K562 (cell line): Measurements from ENCODE around the gene TWIST1. TPM values are rescaled to one million over a fixed set of nuclear protein-coding genes. Genes with fewer than 3 reads are reported as not detected.

Source experiments
- ATAC-seq: fragments of 200-7000 bp; cut with Tn5 transposase; 3 replicates; pipeline ENCODE4 v1.9.1; 2020; ENCODE audit warnings: moderate library complexity
- BruUV-seq: library from RNA; stranded (reverse); fragments of 400-500 nt; replicated peaks from 2 replicates; lab custom pipeline; 2021; lab: Mats Ljungman, UMichigan
- CTCF ChIA-PET: fragments of 300-600 bp; formaldehyde crosslinking; extraction: SDS; loops from one replicate; lab custom pipeline; 2021; ENCODE audit warnings: low intra/inter-chr PET ratio; lab: Yijun Ruan, JAX
- POLR2A ChIA-PET: fragments of 300-600, 350-650 bp; sonication (Branson Sonifier 250); formaldehyde crosslinking; extraction: SDS; loops from one replicate; lab custom pipeline; 2021; ENCODE audit warnings: antibody characterized with exemption, inconsistent platforms; lab: Yijun Ruan, JAX
- DNase-seq, 4 experiments: peaks; one replicate each; pipeline versions ENCODE4 v3.0.0 to v3.0.0-alpha.2; 2011 to 2018; ENCODE audit warnings: low spot score in 3 of 4, mixed read lengths in 3 of 4; ENCODE audit errors: extremely low read depth in 1 of 4
- FAIRE-seq: peaks from 2 replicates; lab custom pipeline; 2011; peaks lifted over from hg19 to GRCh38; lab: Jason Lieb, UNC
- H2AFZ ChIP-seq: 2 replicates; pipeline ENCODE4 v1.6.0; 2011; ENCODE audit warnings: low read depth, low read length, control low read depth, inconsistent platforms
- H3K27ac ChIP-seq: fragments of 200-600 bp; 3 replicates; pipeline ENCODE4 v1.8.0; 2011; ENCODE audit warnings: low read depth, mild to moderate bottlenecking, control low read depth, inconsistent platforms, low read length, moderate library complexity, mixed read lengths; ENCODE audit errors: extremely low read depth
- H3K27me3 ChIP-seq, 2 experiments: fragments of 300-600 bp in 1 of 2; 2 replicates in 1 of 2; 3 replicates in 1 of 2; pipeline versions ENCODE4 v1.6.0 to v1.8.0; 2011; ENCODE audit warnings: inconsistent platforms in 2 of 2, low read length in 2 of 2, mild to moderate bottlenecking in 1 of 2, mixed read lengths in 1 of 2, moderate library complexity in 1 of 2; ENCODE audit not compliant: control insufficient read depth in 2 of 2, insufficient read depth in 2 of 2
- H3K36me3 ChIP-seq: fragments of 300-600 bp; 3 replicates; pipeline ENCODE4 v1.8.0; 2011; ENCODE audit warnings: mild to moderate bottlenecking, low read length, inconsistent platforms; ENCODE audit not compliant: control insufficient read depth, insufficient read depth
- H3K4me1 ChIP-seq, 2 experiments: fragments of 200-600 bp in 1 of 2; replicated peaks in 1 of 2; 2 replicates in 1 of 2; 3 replicates in 1 of 2; pipeline versions ENCODE4 v1.5.1 to v1.8.0; 2011; ENCODE audit warnings: inconsistent platforms in 2 of 2, low read length in 2 of 2, mild to moderate bottlenecking in 1 of 2, mixed read lengths in 1 of 2, moderate library complexity in 1 of 2; ENCODE audit not compliant: control insufficient read depth in 2 of 2, insufficient read depth in 2 of 2
- H3K4me2 ChIP-seq: 2 replicates; pipeline ENCODE4 v1.6.1; 2011; ENCODE audit warnings: low read length, control low read depth, inconsistent platforms, mixed read lengths; ENCODE audit not compliant: insufficient read depth
- H3K4me3 ChIP-seq: fragments of 200-600 bp; sonication (generic), shearing (Covaris generic); 2 replicates; pipeline ENCODE4 v1.5.1; 2016; ENCODE audit warnings: control low read depth, inconsistent platforms
- H3K79me2 ChIP-seq: fragments of 200-600 bp; 3 replicates; pipeline ENCODE4 v1.8.0; 2011; ENCODE audit warnings: low read length, inconsistent platforms; ENCODE audit not compliant: control insufficient read depth, insufficient read depth
- H3K9ac ChIP-seq, 2 experiments: 2 replicates each; pipeline versions ENCODE4 v1.6.0 to v1.6.1; 2011; ENCODE audit warnings: low read depth in 2 of 2, low read length in 2 of 2, control low read depth in 1 of 2, inconsistent platforms in 1 of 2, mild to moderate bottlenecking in 1 of 2, mixed read lengths in 1 of 2; ENCODE audit not compliant: insufficient read depth in 1 of 2
- H3K9me1 ChIP-seq: one replicate; pipeline ENCODE4 v1.6.0; 2011; ENCODE audit warnings: inconsistent platforms, mild to moderate bottlenecking, low read length, moderate library complexity; ENCODE audit not compliant: control insufficient read depth, insufficient read depth
- H3K9me3 ChIP-seq: replicated peaks from 2 replicates; pipeline ENCODE4 v1.5.1; 2011; ENCODE audit warnings: low read depth, low read length, inconsistent platforms; ENCODE audit not compliant: control insufficient read depth, insufficient read depth
- H4K20me1 ChIP-seq: replicated peaks from 2 replicates; pipeline ENCODE4 v1.6.1; 2011; ENCODE audit warnings: low read length, inconsistent platforms, mixed read lengths; ENCODE audit not compliant: control insufficient read depth, insufficient read depth
- LCOR ChIP-seq: sonication (generic); formaldehyde crosslinking; IDR thresholded peaks from 2 replicates; pipeline ENCODE4 v1.8.0; 2022; ENCODE audit warnings: mild to moderate bottlenecking, missing genetic modification reagents
- SRF ChIP-seq, 2 experiments: fragments of 250-450, 450-650 bp in 1 of 2; sonication (Bioruptor Pico) in 1 of 2; sonication (generic) in 1 of 2; formaldehyde crosslinking; IDR thresholded peaks; 2 replicates each; pipeline versions ENCODE4 v1.5.0 to v1.5.1; 2020 to 2022; ENCODE audit warnings: mild to moderate bottlenecking in 1 of 2, missing genetic modification reagents in 1 of 2
- TCF7 ChIP-seq: sonication (generic); IDR thresholded peaks from 2 replicates; pipeline ENCODE4 v1.6.1; 2016; ENCODE audit warnings: antibody characterized with exemption, borderline replicate concordance
- WHSC1 ChIP-seq: IDR thresholded peaks from one replicate; pipeline ENCODE4 v1.6.1; 2012; ENCODE audit warnings: low read length, control low read depth, inconsistent platforms
- ZNF695 ChIP-seq: fragments of 450-650 bp; formaldehyde crosslinking; IDR thresholded peaks from 2 replicates; pipeline ENCODE4 v1.4.0; 2020; ENCODE audit warnings: mild to moderate bottlenecking, moderate library complexity
- ZSCAN32 ChIP-seq: fragments of 450-650 bp; formaldehyde crosslinking; IDR thresholded peaks from 2 replicates; pipeline ENCODE4 v1.4.0; 2020; ENCODE audit warnings: mild to moderate bottlenecking, moderate library complexity
- WGBS: fragments of 100-300 bp; shearing (Covaris generic); methylation state at CpG from one replicate; pipeline ENCODE4 v1.1.6; 2016; ENCODE audit warnings: low coverage, mixed read lengths; ENCODE audit not compliant: insufficient coverage; ENCODE audit errors: missing lambda C conversion rate; 5-methylcytosine and 5-hydroxymethylcytosine counted together
- in situ Hi-C: fragments of 300-500 bp; cut with MboI; formaldehyde crosslinking; loops from 4 replicates; pipeline ENCODE4 v1.15.0; 2018; ENCODE audit warnings: inconsistent platforms, mixed read lengths
- intact Hi-C: fragments of 100-400 bp; cut with micrococcal nuclease; formaldehyde crosslinking; loops from 2 replicates; pipeline ENCODE4 v1.14.2; 2022
- polyA plus RNA-seq, 8 experiments: library from polyadenylated mRNA; depleted of rRNA in 4 of 8; stranded (reverse) in 5 of 8; unstranded in 3 of 8; fragments of >200 nt; fragmentation: Nextera tagmentation in 2 of 8; fragmentation: Illumina TruSeq in 1 of 8; extraction: Ambion mirVana in 2 of 8; extraction: Trizol in 1 of 8; gene quantifications; 2 replicates each; pipeline versions ENCODE4 v1.2.1 to v1.2.3, GENCODE V29; 2011 to 2014; ENCODE audit warnings: inconsistent platforms in 1 of 8, missing spikeins in 1 of 8
- total RNA-seq, 7 experiments: library from RNA; depleted of rRNA in 6 of 7; stranded (reverse); fragments of >200 nt in 6 of 7; fragmentation: Illumina TruSeq in 2 of 7; extraction: Trizol in 2 of 7; gene quantifications; 2 replicates each; pipeline versions ENCODE4 v1.2.1 to v1.2.3, GENCODE V29; 2011 to 2021; ENCODE audit warnings: low replicate concordance in 1 of 7
- TF ChIP-seq, protein P1 (sequence below): fragments of 450-650 bp; IDR thresholded peaks from 2 replicates; pipeline ENCODE4 v1.6.1; 2017; ENCODE audit warnings: antibody characterized with exemption
- TF ChIP-seq, protein P2 (sequence below): IDR thresholded peaks from 3 replicates; pipeline ENCODE4 v1.6.1; 2011; ENCODE audit warnings: borderline replicate concordance, mild to moderate bottlenecking, moderate library complexity; ENCODE audit not compliant: insufficient read length; ENCODE audit errors: extremely low read depth
- TF ChIP-seq, protein P3 (sequence below): fragments of 450-650 bp; formaldehyde crosslinking; IDR thresholded peaks from 2 replicates; pipeline ENCODE4 v1.4.0; 2020; ENCODE audit warnings: mild to moderate bottlenecking, mixed read lengths
- TF ChIP-seq, protein P4 (sequence below): fragments of 250-450 bp; sonication (Bioruptor Pico); IDR thresholded peaks from 2 replicates; pipeline ENCODE4 v1.4.0; 2020; ENCODE audit warnings: borderline replicate concordance

Gene TWIST1
- total and polyA plus RNA-seq, 9 of the 15 experiments (the other 6 are each of a cell fraction or from before 2014, with no cell fraction given) = 0.10 to 0.86 (median 0.15) TPM; not detected in 2

DNA sequence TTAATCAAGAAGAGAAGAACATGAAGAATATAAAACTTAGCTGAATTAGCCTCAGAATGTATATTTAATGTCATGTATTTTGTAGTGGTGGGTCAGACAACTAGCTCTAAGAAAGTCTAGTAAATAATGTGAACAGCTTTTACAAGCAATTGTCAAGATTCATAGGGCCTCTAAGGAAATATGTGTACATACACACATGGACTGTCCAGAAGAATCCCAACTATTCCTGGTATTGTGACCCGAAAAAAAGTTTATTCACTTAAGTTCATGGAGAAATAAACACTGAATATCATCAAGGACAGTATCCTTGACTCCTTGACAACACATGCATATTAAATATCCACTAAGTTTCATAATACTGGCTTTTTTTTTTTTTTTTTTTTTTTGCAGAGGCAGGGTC is 11.4 kb upstream of the TWIST1 start:
- no peaks in the 10 kb centered on the region for H4K20me1 ChIP-seq
- BruUV-seq = no TSS peak
- no peak overlapping the region for H3K9ac ChIP-seq
- TF ChIP-seq, protein P1, sequence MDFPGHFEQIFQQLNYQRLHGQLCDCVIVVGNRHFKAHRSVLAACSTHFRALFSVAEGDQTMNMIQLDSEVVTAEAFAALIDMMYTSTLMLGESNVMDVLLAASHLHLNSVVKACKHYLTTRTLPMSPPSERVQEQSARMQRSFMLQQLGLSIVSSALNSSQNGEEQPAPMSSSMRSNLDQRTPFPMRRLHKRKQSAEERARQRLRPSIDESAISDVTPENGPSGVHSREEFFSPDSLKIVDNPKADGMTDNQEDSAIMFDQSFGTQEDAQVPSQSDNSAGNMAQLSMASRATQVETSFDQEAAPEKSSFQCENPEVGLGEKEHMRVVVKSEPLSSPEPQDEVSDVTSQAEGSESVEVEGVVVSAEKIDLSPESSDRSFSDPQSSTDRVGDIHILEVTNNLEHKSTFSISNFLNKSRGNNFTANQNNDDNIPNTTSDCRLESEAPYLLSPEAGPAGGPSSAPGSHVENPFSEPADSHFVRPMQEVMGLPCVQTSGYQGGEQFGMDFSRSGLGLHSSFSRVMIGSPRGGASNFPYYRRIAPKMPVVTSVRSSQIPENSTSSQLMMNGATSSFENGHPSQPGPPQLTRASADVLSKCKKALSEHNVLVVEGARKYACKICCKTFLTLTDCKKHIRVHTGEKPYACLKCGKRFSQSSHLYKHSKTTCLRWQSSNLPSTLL = no peak
- TF ChIP-seq, protein P2, sequence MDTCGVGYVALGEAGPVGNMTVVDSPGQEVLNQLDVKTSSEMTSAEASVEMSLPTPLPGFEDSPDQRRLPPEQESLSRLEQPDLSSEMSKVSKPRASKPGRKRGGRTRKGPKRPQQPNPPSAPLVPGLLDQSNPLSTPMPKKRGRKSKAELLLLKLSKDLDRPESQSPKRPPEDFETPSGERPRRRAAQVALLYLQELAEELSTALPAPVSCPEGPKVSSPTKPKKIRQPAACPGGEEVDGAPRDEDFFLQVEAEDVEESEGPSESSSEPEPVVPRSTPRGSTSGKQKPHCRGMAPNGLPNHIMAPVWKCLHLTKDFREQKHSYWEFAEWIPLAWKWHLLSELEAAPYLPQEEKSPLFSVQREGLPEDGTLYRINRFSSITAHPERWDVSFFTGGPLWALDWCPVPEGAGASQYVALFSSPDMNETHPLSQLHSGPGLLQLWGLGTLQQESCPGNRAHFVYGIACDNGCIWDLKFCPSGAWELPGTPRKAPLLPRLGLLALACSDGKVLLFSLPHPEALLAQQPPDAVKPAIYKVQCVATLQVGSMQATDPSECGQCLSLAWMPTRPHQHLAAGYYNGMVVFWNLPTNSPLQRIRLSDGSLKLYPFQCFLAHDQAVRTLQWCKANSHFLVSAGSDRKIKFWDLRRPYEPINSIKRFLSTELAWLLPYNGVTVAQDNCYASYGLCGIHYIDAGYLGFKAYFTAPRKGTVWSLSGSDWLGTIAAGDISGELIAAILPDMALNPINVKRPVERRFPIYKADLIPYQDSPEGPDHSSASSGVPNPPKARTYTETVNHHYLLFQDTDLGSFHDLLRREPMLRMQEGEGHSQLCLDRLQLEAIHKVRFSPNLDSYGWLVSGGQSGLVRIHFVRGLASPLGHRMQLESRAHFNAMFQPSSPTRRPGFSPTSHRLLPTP = no peak
- no peak for TF ChIP-seq TCF7
- TF ChIP-seq SRF (CRISPR knock-in tag; IDR thresholded peaks at IDR 0.05) = no peak
- no peak for TF ChIP-seq LCOR (CRISPR knock-in tag)
- TF ChIP-seq, protein P3, sequence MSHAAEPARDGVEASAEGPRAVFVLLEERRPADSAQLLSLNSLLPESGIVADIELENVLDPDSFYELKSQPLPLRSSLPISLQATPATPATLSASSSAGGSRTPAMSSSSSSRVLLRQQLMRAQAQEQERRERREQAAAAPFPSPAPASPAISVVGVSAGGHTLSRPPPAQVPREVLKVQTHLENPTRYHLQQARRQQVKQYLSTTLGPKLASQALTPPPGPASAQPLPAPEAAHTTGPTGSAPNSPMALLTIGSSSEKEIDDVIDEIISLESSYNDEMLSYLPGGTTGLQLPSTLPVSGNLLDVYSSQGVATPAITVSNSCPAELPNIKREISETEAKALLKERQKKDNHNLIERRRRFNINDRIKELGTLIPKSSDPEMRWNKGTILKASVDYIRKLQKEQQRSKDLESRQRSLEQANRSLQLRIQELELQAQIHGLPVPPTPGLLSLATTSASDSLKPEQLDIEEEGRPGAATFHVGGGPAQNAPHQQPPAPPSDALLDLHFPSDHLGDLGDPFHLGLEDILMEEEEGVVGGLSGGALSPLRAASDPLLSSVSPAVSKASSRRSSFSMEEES = no peak
- no peak for TF ChIP-seq ZSCAN32 (CRISPR knock-in tag)
- TF ChIP-seq ZNF695 (CRISPR knock-in tag) = no peak
- TF ChIP-seq, protein P4, sequence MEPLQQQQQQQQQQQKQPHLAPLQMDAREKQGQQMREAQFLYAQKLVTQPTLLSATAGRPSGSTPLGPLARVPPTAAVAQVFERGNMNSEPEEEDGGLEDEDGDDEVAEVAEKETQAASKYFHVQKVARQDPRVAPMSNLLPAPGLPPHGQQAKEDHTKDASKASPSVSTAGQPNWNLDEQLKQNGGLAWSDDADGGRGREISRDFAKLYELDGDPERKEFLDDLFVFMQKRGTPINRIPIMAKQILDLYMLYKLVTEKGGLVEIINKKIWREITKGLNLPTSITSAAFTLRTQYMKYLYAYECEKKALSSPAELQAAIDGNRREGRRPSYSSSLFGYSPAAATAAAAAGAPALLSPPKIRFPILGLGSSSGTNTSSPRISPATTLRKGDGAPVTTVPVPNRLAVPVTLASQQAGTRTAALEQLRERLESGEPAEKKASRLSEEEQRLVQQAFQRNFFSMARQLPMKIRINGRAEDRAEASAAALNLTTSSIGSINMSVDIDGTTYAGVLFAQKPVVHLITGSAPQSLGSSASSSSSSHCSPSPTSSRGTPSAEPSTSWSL (CRISPR knock-in tag) = no peak
- no peak for TF ChIP-seq WHSC1
- TF ChIP-seq, all 486 proteins: peak for 0
- FAIRE-seq (no peak), DNase-seq (no peak), ATAC-seq (no peak)
- Histone ChIP-seq H3K4me3 (no peak overlapping the region), H2AFZ (no peak overlapping the region), H3K27ac (no peak overlapping the region), H3K9me3 (no peaks in the 10 kb centered on the region), H3K79me2 (no peaks in the 10 kb centered on the region), H3K27me3 (no peaks in the 10 kb centered on the region), H3K9me1 (no peaks in the 10 kb centered on the region), H3K4me1 (no peaks in the 10 kb centered on the region), H3K4me2 (no peak overlapping the region), H3K36me3 (no peaks in the 10 kb centered on the region)
- WGBS = 0% methylated on average over 1 of the region's 1 CpG
- in situ Hi-C loops (no loop called here), intact Hi-C loops (no loop called here)
- ChIA-PET CTCF (no interaction called here), POLR2A (no interaction called here)
